HG03571 (cell line): ENCODE measurements around the gene TNFAIP1.
"Not testable (repeated sequence)": the region's sequence is repeated elsewhere in the genome, so short reads cannot be mapped to it uniquely, and the experiment has no call there.

Source experiments
- ATAC-seq: cut with Tn5 transposase; IDR thresholded peaks from one replicate; pipeline ENCODE4 v1.9.1; 2021; ENCODE audit not compliant: unreplicated experiment

TNFAIP1 gene

DNA sequence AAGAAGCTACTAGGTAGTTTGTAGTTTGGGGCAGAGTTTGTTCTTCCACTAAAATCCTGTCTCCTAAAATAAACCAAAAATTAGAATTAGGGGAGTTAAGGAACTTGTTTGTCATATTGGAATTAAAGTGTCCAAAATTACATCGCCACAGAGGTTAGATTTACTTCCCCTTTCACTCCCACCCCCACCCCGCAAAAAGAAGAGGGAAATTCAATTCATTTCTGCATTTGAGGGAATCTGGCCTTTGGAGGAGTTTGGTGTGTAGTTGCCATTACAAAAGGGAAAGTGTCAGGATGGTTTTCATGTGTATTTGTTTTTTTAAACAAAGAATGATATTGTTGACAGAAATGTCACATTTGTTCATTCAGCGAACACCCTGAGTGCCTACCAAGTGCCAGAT lies 10.8 kb upstream of the TNFAIP1 start:
- no peak for ATAC-seq

DNA sequence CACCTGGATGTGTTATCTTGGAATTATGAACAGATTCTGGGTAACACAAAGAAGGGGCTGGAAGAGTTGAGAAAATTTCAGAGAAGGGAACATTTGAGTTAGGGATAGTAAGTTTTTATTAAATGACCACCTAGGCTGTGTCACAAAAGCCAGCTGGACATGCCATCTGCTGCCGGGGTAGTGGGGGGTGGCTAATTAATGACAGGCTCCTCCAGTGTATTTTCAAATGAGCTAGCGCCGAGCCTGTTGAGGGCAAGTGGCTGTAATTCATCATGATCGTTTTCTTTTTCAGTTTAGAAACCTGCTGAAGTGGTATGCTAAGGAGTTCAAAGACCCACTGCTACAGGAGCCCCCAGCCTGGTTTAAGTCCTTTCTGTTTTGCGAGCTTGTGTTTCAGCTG lies 10.3 kb upstream of the TNFAIP1 start:
- ATAC-seq, result no peak

DNA sequence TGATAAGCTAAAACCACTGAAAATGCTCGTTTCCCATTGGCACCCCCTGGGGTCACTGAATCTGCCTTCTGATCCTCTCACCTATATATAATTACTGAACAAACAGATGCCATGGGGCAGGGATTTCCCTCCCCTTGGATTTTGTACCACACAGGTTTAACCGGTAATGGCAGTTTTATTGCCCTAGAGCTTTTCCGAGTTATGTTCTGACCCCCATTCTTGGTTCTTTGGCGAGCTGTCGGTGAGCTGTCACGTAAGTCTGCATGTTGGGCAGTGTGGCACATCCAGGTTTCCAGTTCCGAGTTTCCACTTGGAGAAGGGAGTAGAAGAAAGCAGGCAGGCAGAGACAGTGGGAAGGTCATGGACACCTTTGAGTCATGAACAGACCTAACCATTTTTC lies 9.4 kb upstream of the TNFAIP1 start:
- no peak for ATAC-seq

DNA sequence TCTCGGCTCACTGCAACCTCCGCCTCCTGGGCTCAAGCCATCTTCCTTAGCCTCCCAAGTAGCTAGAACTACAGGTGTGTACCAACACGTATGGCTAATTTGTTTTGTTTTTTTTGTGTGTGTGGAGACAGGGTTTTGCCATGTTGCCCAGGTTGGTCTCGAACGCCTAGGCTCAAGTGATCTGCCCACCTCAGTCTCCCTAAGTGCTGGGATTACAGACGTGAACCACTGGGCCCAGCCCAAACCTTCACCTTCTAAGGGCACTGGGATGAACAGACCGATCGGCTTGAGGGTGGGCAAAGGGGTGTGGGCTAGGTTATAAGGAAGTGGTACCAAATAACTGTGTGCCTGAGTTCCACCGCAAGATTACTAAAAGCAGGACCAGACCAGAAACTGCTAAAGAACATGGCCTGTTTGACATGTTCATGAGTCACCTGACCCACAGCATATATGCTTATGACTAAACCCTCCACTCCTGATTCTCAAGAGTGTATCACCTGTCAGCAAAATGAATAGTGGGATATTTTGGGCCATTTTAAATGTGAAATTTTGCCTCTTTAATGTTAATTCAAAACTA lies 8.4 kb upstream of the TNFAIP1 start:
- ATAC-seq, result no peak

DNA sequence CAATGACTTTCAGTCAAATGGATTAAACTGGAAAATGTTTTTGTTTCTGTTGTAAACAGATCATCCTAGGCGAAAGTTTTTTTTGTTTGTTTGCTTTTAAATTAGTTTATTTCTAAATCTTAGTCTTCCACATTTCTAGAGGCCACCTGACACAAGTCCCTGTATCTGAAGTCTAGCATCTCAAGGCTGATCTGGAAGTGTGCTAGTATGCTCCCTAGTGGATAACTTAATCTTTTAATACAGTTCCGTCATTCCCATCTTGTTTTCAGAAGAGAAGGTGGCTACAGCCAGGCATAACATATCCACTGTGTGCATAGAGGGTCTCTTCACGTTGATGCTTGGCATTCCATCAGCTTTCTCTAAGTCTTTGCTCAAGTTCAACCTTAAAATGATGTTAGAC lies 7.9 kb upstream of the TNFAIP1 start:
- ATAC-seq, result no peak

DNA sequence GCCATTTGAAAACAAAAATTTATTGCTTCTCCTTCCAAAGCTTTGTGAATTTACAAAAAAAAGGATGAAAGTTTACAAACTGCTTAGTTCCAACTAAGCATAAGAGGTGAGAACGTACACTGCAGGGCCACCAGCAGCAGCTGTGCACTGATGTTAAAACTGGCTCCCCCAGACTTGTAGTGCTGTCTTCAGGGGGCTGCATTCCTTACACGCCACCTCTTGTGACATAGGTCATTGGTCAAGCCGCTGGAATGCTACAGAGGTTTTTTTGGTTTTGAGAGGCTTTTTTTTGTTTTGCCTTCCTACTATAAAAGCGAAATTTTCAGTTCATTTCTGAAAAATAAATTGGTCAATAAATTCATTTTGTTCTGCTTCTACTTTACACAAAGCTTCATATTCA lies 7.2 kb upstream of the TNFAIP1 start:
- no peak for ATAC-seq

DNA sequence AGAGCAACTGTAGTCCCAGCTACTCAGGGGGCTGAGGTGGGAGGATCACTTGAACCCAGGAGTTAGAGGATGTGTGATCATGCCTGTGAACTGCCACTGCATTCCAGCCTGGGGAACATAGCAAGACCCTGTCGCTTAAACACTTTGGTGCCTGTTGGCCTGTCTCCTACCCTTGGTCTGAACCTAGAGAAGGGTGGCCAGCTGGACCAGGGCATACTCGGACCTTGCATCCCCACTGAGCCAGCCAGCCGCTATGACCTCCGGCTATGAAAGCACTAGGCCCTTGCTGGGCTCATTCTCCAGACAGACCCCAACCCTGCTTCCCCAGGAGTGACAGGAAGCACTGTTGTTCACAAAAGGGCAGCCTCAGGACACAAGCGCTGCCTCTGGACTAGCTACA lies 4.9 kb upstream of the TNFAIP1 start:
- no peak for ATAC-seq

DNA sequence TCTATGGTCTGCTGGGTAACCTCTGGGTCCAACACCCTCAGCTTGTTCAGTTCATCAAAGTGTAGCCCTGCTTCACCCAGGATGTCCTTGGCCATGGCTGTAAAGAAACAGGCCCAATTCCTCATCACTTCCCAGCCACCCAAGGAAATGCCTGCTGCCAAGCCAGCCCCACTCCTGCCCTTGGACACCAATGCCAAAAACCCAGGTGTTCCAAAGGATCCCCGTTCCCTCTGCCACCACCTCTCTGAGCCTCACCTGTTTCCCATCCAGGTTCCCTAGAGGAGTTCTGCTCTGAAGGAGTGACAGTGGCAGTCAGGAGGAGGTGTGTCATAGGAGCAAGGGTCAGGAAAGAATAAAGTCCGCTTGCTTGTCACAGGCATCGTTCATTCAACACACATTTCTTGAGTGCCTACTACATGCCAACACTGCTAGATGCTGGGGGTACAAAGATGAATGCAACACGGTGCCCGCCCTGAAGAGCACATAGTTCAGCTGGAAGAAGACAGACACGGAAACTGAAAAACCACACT lies 3.6 kb upstream of the TNFAIP1 start:
- no peak for ATAC-seq

DNA sequence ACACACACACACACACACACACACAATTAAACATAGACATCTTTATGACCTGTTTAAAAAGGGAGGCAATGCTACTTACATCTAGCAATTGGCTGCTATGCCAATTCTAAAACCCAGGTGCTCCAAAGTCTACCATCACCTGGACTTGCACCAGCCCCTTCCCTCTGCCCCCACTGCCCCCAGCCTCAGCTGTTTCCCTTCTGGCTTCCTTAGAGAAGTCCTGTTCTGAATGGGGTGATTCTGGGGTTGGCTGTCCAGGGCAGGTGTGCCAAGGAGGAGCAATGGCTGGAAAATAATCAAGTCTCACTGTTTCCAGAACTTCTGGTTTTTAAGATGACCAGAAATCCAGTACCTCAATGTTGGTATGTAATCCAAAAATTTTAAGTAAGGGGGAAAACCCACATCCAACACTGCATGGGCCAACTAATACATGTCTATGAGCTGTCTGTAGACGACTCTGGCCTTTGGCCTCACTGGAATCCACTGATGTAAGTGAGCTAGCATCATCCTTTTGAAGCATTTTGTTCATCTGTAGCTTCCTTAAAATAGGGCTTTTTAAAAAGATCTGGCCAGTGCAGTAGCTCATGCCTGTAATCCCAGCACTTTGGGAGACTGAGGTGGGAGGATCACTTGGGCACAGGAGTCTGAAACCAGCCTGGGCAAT lies 2.3 kb upstream of the TNFAIP1 start:
- ATAC-seq, result no peak

DNA sequence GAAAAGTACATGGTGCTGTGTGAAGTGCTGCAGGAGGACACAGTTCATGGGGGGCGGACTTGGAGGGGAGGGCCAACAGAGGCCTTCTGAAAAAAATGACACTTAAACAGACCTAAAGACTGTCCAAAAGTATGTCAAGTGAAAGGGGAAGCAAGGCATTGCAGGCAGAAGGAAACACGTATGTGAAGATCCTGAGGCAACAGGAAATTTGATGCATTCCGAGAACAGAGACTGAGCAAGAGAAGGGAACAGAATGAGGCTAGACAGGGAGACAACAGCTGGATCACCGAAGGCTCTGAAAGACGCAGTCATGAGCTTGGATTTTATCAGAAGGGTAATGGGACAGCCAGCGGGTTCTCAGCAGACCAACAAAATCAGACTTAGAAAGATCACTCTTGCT lies 1.4 kb upstream of the TNFAIP1 start:
- no peak for ATAC-seq

DNA sequence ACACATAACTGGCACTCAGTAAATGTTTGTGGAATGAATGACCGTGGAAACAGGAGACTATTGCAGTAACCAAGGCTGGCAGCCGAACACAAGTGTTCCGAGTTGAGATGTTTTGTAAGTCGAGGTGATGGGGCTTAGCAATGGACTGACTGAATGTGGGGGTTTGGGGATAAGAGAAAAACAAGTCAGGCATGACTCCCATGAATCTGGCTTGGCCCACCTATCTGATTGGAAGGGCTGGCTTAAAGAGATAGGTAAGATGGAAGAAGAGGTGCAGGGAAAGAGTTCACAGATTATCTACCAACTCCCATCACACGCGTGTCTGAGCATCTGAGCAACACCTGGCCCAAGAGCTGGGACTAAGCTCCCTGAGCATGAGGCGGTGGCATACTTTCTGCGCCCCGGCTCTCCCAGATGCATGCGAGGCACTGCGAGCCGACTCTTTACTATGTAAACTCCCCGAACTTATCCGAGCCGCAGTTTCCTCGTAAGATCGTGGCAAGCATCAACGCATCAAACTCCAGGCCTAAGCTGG lies 828 bp upstream of the TNFAIP1 start:
- ATAC-seq, result no peak

DNA sequence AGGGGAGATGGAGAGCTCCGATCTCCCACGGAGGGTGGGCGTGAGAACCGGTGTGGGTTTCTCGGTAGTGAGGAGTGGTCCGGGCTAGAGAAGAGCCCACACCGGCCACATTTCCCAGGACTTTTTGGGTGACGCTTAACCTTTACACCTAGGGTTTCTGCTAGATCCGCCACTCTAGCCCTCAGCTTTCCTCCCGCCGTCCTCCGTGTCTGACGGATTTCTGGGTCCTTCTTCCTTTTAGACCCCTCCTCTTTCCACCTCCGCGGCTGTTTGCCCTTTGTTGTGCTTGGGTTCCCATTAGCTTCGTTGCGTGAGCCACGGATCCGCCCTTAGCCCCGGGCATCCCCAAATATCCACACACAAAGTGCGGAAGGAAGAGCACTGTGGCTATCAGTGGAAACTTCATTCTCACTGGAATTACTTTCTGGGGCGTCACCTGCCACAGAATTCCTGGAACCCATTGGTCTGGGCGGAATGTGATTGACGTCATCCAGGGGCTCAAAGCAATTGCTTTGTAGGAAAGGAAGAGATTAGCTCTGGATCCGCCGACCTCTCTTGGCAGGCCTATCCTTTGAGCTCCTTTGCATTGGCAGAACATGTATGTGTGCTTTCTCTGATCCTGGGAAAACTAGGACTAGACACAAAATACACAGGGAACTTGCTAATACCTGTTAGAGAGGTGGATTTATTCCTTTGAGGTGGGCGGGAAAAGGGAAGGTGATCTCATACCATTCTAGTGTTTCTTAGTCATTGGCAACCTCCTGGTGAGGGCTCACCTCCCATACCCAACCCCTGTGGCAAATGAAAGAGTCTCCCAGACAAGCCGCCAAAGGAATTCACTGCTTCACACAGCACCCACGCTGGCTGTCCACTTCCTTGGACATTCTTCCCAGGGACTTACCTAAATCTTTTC lies 654 bp downstream of the TNFAIP1 start:
- ATAC-seq, result no peak

DNA sequence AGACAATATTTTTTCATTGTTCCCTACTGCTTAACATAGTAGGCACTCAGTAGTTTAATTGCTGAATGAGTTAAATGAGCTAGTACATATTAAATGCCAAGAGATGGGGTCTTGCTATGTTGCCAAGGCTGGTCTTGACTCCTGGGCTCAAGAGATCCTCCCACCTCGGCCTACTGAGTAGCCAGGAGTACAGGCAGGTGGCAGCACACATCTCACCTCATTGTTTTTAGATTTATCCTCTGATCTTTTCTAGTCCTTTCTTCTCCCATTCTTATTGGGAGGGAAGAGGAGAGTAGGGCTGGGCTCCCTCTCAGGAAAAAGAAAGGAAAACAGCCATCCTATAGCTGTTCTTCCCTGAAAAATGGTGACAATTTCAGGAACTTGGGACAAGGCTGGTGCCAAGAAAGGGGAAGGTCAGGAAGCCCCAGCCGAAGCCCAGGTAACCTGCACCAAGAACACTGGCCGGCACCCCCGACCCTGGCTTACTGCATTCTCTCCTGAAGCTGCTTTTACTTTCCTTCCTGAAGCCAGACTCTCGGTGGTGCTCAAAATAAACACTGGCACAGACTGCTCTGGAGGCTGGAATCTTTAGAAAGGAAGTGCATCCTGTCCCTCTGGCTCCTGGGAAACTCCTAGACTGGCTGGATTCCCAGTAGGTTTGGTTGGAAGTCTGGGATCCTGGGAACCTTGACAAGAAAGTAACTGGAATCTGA lies 2.7 kb downstream of the TNFAIP1 start:
- ATAC-seq, result no peak

DNA sequence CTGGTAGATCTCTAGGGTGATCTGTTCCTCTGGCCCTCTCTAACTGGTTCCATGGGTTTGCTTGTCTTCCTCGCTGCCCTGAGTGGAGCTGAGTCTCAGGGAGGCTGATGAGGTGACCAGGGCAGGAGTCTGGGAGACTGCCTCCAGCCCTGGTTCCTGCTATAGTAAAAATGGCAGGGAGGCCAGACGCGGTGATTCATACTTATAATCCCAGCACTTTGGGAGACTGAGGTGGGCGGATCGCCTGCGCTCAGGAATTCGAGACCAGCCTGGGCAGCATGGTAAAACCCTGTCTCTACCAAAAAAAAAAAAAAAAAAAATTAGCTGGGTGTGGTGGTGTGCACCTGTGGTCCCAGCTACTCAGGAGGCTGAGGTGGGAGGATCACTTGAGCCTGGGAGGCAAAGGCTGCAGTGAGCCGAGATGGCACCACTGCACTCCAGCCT lies 3.2 kb downstream of the TNFAIP1 start:
- not testable (repeated sequence) for ATAC-seq

DNA sequence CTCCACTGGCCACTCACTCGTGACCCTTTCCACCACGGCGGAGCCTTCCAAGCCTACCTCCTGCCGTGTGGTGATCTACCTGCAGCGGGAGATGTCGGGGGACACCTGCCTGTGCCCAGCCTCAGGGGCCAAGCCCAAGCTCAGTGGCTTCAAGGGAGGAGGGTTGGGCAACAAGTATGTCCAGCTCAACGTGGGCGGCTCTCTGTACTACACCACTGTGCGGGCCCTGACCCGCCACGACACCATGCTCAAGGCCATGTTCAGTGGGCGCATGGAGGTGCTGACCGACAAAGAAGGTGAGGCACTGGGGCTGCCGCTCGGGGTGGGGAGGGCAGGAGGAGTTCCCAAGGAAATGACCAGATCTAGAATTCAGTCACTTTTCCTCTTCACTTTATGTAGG lies 3.9 kb downstream of the TNFAIP1 start:
- no peak for ATAC-seq

DNA sequence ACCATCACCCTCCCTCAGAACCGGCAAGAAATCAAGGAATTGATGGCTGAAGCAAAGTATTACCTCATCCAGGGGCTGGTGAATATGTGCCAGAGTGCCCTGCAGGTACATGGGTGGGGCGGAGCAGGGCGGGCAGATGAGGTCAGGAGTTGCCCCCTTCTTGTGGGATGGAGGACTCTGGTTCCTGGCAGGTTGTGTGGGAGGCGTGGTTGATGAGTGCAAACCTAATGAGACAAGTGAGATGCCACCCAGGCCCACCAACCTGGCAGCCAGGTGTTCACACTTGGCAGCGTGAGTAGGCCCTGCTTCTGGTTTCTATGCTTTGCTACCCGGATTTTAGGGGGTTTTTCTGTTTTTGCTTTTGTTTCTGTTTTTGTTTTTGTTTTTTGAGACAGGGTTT lies 4.8 kb downstream of the TNFAIP1 start:
- ATAC-seq, result no peak

DNA sequence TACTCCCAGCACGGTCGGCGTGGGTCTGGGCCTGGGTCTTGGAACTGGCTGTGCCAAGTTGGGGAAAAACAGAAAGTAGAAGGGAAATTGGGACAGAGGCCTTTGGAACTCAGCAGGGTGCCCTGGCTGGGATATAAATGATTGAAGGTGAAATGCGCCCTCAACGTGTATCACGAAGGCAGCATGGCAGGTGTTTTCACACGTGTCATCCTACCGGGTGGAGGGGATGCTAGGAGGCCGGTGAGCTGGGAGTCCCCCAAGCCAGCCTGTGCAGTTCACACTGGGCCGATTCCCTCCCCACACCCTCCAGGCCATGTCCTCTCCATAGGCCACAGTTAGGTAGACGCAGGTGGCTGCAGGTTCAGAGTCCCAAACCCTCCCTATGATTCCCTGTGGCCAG lies 6.0 kb downstream of the TNFAIP1 start:
- ATAC-seq, result no peak

DNA sequence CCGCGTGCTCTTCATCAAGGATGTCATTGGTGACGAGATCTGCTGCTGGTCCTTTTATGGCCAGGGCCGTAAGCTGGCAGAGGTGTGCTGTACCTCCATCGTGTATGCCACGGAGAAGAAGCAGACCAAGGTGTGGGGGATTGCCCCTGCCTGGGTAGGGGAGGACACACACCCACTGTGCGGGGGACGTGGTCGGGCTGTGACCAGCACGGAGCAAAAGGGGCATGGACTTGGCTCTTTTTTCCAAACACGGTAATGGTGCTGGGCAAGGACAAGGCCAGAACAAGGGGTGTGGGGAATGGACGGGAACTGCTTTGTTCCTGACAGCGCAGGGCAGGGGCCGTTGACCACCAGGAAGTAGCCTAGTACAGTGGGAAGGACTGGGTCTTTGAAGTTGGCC lies 6.8 kb downstream of the TNFAIP1 start:
- no peak for ATAC-seq

DNA sequence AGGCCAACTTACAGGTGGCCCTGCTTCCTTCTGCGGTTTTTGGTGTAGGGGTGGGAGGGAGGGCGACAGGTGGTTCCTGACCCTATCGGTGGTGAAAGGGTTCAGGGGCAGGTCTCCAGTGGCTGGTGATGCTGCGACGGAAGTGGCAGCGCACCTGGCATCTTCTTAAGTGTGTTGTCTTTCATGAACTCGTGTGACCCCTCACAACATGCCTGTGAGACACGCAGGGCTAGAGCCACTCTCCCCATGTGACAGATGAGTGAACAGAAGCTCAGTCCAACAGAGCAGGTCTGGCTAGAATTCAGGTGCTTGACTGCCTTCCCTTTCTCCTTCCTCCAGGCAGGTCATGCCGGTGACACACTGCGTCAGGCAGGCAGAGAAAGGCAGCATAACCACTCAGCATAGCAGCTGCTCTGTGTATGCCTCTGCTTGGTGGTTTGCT lies 8.0 kb downstream of the TNFAIP1 start:
- ATAC-seq, result no peak

DNA sequence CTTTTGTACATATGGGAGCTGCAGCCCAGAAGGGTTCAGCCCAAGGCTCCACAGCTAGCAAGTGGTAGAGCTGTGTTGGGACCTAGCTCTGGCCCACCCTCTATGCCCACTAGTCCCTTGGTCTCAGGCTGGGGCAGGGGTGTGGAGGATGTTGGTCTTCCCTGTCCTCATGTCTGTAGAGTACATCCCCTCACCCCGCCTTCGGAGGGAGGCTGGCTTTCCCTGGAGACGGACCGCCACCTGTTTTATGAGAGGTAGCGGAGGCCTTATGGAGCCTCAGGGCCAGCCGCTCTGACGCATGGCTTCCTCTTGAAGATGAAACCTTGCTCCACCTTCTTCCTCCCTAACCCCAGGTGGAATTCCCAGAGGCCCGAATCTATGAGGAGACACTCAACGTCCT lies 8.4 kb downstream of the TNFAIP1 start:
- ATAC-seq, result no peak

DNA sequence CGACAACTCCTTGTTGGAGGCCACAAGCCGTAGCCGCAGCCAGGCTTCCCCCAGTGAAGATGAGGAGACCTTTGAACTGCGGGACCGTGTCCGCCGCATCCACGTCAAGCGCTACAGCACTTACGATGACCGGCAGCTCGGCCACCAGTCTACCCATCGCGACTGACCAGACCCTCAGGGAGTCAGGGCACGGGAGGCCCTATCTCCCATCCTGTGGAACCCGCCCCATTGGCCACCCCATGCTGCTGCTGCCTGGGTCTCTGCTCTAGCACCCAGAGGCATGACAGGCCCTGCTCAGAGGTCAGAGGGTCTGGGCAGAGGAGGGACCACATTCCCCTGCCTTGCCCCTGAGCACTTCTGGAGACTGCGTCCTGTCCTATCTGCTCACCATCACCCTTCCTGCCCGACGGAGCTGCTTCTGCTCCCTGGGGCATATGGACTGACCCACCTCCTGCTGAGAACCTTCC lies 8.9 kb downstream of the TNFAIP1 start:
- ATAC-seq, result no peak
